Mucosa of gallbladder (tissue), 1 donor: Measurements from ENCODE around the gene ACP2. TPM values are rescaled to one million over a fixed set of nuclear protein-coding genes. Genes with fewer than 3 reads are reported as not detected.
"Not testable (repeated sequence)": the region's sequence is repeated elsewhere in the genome, so short reads cannot be mapped to it uniquely, and the experiment has no call there.

Source experiments
- DNase-seq: peaks from one replicate; pipeline ENCODE4 v3.0.0-alpha.2; 2020; ENCODE audit warnings: low spot score
- total RNA-seq: library from RNA; stranded (reverse); gene quantifications from one replicate; pipeline ENCODE4 v1.2.1, GENCODE V29; 2021
- donor health status: DM: no; HTN: no; CAD: no.

ACP2 gene
- total RNA-seq, 1 donor from 2014 or later: 48.5 TPM

GRCh38 chr11:47243454-47243853 lies 5.2 kb downstream of the ACP2 start:
- DNase-seq: no peak

GRCh38 chr11:47242596-47243192 lies 5.9 kb downstream of the ACP2 start:
- no peak for DNase-seq

- no peak for DNase-seq
These were observed 6.7 kb downstream of the ACP2 start for GRCh38 chr11:47241841-47242301.

DNA sequence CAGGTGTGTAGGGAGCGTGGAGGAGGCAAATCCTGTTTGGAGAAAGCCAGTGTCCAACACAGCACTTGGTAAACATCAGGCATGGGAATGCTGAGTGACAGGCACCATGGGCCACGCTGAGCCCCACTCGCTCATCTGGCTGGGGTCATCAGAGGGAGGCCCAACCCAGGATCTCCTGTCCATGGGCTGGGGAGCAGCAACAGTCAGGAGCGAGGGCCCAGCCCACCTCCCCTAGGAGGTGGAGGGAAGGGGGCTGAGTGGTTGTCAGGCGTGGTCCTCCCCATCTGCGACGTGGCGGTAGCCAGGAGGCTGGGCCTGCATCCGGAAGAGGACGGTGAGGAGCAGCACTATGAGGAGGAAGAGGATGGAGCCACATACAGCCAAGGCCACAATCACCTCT lies 8.8 kb downstream of the ACP2 start:
- DNase-seq: no peak

- DNase-seq: no peak
These were observed 12.1 kb downstream of the ACP2 start for GRCh38 chr11:47236482-47236881.

- DNase-seq: no peak
These were observed 13.5 kb downstream of the ACP2 start for GRCh38 chr11:47235163-47235562.

GRCh38 chr11:47234669-47235100 lies 13.9 kb downstream of the ACP2 start:
- DNase-seq: peak; percentile 49

DNA sequence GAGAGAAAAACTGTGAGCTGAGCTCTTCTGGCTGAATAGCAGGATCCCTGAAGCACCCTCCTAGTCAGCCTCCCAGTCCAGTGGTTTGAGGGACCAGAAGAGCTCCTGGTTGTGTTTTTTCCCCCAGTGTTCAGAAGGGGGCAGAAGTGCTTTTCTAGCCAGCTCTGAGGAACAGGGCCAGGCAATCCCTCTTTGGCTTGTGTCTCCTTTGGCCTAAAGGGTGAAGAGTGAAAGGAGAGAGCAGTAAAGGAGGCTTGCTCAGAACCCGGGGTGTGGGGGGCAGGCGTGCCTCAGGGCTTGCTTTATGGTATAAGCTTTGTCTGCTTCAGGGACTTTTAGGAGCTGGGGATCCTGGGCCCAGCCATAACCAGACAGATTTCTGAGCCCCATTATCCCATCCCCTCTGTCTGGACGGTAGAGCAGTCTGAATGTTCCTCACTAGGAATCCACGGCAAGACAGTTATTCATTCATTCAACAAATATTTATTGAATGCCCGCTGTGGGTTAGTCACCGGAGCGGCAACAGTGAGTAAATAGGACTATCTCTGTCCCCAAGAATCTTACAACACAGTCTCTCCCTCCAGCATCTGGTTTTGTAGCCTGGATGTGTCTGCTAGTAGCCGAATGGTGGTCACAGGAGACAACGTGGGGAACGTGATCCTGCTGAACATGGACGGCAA lies 14.5 kb downstream of the ACP2 start:
- DNase-seq: no peak

DNA sequence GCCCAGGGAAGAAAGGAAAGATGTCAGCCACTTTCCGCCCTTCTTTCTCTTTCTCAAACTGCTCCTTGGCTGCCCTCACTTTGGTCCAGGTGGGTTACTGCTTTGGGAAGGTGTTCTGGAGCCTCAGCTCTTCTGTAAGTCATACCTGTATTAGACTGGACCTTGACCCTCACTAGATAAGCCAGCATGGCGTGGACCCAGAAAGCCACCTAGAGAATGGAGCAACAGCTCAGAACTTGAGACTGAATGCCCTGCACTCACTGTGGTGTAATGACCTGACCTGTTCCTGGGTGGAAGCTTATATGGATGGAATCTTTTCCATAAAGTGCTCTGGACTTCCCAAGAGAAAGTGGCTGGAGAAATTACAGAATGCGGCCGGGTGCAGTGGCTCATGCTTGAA lies 15.6 kb downstream of the ACP2 start:
- no peak for DNase-seq

DNA sequence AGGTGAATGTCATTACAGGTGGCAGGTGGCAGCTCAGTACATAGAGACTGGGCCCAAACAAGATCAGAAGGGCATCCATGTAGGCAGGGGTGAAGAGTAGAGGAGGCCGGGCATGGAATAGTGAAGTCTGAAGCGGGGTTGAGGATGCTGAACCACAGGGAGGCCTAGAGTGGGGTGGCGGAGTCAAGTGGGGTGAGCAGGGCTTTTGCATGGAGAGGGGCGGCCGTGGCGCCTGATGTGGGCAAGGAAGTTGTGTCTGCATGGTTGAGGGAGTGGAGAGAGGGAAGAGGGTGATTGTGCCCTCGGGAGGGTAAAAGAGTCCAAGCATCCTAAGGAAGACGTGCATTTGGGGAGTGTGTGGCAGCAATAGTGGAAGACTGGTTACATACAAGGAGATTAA lies 19.5 kb downstream of the ACP2 start:
- DNase-seq: no peak

GRCh38 chr11:47225552-47226400 lies 22.8 kb downstream of the ACP2 start:
- no peak for DNase-seq

DNA sequence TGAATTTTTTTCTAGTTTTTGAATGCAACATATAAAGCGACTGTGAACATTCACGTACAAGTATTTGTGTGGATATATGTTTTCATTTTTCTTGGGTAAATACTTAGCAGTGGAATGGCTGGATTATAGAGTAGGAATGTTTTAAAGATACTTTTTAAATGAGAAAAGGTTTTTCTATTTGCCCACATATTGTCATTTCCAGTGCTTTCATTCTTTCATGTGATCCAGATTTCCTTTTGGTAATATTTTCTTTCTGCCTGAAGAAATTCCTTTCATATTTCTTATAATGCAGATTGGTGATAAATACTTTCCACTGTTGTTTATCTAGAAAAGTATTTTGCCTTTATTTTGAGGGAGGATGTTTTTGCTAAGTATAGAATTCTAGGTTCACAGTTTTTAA lies 25.9 kb downstream of the ACP2 start:
- no peak for DNase-seq

DNA sequence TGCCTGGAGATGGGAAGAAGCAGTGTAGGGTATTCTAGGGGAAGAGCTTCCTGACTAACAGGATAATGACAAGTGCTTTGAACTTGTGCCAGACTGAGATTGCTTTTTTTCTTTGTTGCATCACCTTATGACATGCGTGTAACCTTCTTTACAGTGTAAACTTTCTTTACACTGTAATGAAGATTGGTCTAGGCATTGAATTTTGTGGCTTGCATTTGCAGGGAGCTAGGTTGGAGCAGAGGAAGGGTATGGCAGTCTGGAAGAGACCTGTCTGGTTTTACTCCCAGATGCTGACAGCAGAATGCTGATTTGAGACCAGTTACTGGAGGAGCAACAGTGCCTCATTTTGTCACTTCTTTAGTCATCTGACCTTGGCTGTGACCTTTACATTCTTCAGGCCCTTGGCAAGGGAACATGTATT lies 28.2 kb downstream of the ACP2 start:
- DNase-seq: no peak

DNA sequence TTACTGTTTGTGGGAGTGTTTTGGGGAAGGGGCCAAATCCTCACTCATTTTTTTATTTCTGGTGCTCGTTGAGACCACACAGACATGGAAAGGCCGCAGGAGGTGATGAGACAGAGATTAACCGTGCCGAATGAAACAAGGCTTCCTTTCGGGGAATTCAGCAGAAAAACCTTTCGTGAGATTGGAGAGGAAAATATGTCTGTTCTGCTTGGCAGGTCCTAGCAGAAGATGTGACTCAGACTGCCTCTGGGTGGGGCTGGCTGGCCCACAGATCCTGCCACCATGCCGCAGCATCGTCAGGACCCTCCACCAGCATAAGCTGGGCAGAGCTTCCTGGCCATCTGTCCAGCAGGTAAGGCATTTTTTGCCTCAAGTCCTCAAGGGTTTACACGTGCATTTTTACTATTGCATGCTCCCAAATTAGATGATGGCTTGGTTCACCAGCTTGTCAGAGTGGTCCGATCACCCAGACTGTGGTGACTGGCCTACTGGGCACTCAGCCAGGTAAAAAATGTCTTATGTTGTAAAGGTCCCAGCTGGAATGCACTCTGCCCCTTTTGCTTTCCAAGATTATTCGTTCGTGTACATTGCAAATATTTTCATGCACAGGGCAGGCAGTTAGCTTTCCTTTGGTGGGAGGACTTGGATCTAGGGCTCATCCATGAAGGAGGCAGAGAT lies 32.4 kb downstream of the ACP2 start:
- DNase-seq: peak; percentile 38

GRCh38 chr11:47215366-47215910 lies 33.2 kb downstream of the ACP2 start:
- no peak for DNase-seq

- peak; percentile 94 for DNase-seq
These were observed 34.6 kb downstream of the ACP2 start for GRCh38 chr11:47213950-47214565.

DNA sequence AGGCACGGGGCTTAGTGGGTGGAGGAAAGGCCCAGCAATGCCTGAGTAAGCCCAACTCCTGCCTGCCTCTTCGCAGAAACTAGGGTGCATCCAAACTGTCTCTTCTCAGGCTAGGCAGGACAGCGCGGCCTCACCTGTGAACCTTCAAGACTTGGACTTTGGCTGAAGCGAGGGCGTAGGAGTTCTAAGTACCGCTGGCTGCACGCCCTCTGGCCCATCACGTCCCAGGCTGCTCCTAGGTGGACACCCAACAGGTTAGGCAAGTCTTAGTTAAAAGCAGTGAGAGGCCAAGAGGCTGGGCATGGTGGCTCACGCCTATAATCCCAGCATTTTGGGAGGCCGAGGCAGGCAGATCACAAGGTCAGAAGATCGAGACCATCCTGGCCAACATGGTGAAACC lies 35.7 kb downstream of the ACP2 start:
- DNase-seq: peak; percentile 27

DNA sequence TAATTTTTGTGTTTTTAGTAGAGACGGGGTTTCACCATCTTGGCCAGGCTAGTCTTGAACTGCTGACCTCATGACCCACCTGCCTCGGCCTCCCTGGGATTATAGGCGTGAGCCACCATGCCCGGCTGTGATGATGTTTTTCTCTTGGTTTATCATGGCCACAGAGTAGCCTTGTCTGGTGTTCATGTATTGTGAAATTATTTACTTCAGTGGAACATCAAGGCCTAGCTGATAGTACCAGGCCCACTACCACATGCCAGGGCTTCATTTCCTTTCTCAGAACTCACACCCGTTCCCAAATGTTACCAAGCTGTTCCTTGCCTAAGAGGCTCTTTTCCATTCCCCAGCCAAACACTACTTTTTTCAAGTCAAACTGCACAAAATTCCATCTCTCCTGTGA lies 40.0 kb downstream of the ACP2 start:
- DNase-seq: no peak

GRCh38 chr11:47208008-47208552 lies 40.5 kb downstream of the ACP2 start:
- not testable (repeated sequence) for DNase-seq

GRCh38 chr11:47207459-47207858 lies 41.2 kb downstream of the ACP2 start:
- no peak for DNase-seq

DNA sequence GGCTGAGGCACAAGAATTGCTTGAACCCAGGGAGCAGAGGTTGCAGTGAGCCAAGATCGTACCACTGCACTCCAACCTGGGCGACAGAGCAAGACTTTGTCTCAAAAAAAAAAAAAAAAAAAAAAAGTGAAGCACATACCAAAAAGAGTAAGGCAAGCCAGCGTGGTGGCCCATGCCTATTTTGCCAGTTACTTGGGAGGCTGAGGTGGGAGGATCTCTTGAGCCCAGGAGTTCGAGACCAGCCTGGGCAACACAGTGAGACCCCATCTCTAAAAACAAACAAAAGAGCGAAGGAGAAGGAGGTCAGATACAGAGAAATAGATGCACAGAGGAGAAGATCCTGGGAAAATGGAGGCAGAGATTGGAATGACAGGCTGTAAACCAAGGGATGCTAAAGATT lies 42.0 kb downstream of the ACP2 start:
- not testable (repeated sequence) for DNase-seq
